ENCODE measurements around the gene ADGRE1.

DNA sequence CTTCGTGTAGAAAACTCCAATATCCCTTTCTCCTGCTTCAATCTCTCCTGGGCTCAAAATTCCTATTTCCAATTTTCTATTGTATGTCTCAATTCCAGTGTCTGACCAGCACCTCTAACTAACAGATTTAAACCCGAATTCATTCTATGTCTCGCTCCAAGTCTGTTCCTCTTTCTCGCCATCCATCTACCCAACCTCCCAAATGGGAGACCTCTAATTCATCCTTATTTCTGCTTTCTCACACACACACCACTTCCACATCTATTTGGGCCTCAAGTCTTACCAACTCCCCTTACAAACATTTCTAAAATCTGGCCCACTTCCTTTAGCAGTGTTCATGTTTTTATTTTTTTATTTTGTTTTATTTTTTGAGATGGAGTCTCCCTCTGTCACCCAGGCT is 80.6 kb downstream of the ADGRE1 start:
- no peak for TF ChIP-seq POLR2A (IDR thresholded peaks at IDR 0.05; ENCODE audit: low read depth, low read length)
- TF ChIP-seq BHLHE40 (IDR thresholded peaks at IDR 0.05; ENCODE audit: low read depth, low read length), result no peak
- TF ChIP-seq, protein P1, sequence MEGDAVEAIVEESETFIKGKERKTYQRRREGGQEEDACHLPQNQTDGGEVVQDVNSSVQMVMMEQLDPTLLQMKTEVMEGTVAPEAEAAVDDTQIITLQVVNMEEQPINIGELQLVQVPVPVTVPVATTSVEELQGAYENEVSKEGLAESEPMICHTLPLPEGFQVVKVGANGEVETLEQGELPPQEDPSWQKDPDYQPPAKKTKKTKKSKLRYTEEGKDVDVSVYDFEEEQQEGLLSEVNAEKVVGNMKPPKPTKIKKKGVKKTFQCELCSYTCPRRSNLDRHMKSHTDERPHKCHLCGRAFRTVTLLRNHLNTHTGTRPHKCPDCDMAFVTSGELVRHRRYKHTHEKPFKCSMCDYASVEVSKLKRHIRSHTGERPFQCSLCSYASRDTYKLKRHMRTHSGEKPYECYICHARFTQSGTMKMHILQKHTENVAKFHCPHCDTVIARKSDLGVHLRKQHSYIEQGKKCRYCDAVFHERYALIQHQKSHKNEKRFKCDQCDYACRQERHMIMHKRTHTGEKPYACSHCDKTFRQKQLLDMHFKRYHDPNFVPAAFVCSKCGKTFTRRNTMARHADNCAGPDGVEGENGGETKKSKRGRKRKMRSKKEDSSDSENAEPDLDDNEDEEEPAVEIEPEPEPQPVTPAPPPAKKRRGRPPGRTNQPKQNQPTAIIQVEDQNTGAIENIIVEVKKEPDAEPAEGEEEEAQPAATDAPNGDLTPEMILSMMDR (conservative IDR thresholded peaks at IDR 0.05; ENCODE audit: low read depth, low read length), result no peak
- no peak for TF ChIP-seq MAZ (IDR thresholded peaks at IDR 0.05; ENCODE audit: borderline replicate concordance, low read depth, low read length)
- TF ChIP-seq MAFK (IDR thresholded peaks at IDR 0.05; ENCODE audit: low read depth, low read length), result no peak
- TF ChIP-seq, protein P2, sequence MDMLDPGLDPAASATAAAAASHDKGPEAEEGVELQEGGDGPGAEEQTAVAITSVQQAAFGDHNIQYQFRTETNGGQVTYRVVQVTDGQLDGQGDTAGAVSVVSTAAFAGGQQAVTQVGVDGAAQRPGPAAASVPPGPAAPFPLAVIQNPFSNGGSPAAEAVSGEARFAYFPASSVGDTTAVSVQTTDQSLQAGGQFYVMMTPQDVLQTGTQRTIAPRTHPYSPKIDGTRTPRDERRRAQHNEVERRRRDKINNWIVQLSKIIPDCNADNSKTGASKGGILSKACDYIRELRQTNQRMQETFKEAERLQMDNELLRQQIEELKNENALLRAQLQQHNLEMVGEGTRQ (IDR thresholded peaks at IDR 0.05; ENCODE audit: low read depth, low read length), result no peak
- TF ChIP-seq MXI1 (IDR thresholded peaks at IDR 0.05; ENCODE audit: borderline replicate concordance, low read depth, low read length), result no peak
- no peak for TF ChIP-seq RFX5 (IDR thresholded peaks at IDR 0.05; ENCODE audit: low read depth, low read length)
- no peak for TF ChIP-seq RAD21 (IDR thresholded peaks at IDR 0.05; ENCODE audit: low read length)
- TF ChIP-seq SMC3 (IDR thresholded peaks at IDR 0.05; ENCODE audit: low read depth, low read length), result no peak
- TF ChIP-seq, protein P3, sequence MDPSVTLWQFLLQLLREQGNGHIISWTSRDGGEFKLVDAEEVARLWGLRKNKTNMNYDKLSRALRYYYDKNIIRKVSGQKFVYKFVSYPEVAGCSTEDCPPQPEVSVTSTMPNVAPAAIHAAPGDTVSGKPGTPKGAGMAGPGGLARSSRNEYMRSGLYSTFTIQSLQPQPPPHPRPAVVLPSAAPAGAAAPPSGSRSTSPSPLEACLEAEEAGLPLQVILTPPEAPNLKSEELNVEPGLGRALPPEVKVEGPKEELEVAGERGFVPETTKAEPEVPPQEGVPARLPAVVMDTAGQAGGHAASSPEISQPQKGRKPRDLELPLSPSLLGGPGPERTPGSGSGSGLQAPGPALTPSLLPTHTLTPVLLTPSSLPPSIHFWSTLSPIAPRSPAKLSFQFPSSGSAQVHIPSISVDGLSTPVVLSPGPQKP (IDR thresholded peaks at IDR 0.05; ENCODE audit: borderline replicate concordance, low read depth, low read length), result no peak
